HG02973 (cell line): ENCODE results near the gene BTG2.
"Not testable (repeated sequence)": the region's sequence is repeated elsewhere in the genome, so short reads cannot be mapped to it uniquely, and the experiment has no call there.

Experiments used
- ATAC-seq: cut with Tn5 transposase; IDR thresholded peaks from one replicate; pipeline ENCODE4 v1.9.1; 2021; ENCODE audit warnings: moderate library complexity; ENCODE audit not compliant: unreplicated experiment

The BTG2 gene

GRCh38 chr1:203291201-203292096 is 13.9 kb upstream of the BTG2 start:
- ATAC-seq: no peak

- ATAC-seq: no peak
Observed at GRCh38 chr1:203295796-203296195, 9.5 kb upstream of the BTG2 start.

GRCh38 chr1:203296460-203297073 is 8.8 kb upstream of the BTG2 start:
- no peak for ATAC-seq

GRCh38 chr1:203299169-203299568 is 6.2 kb upstream of the BTG2 start:
- no peak for ATAC-seq

GRCh38 chr1:203299719-203300429 is 5.4 kb upstream of the BTG2 start:
- ATAC-seq: not testable (repeated sequence)

DNA sequence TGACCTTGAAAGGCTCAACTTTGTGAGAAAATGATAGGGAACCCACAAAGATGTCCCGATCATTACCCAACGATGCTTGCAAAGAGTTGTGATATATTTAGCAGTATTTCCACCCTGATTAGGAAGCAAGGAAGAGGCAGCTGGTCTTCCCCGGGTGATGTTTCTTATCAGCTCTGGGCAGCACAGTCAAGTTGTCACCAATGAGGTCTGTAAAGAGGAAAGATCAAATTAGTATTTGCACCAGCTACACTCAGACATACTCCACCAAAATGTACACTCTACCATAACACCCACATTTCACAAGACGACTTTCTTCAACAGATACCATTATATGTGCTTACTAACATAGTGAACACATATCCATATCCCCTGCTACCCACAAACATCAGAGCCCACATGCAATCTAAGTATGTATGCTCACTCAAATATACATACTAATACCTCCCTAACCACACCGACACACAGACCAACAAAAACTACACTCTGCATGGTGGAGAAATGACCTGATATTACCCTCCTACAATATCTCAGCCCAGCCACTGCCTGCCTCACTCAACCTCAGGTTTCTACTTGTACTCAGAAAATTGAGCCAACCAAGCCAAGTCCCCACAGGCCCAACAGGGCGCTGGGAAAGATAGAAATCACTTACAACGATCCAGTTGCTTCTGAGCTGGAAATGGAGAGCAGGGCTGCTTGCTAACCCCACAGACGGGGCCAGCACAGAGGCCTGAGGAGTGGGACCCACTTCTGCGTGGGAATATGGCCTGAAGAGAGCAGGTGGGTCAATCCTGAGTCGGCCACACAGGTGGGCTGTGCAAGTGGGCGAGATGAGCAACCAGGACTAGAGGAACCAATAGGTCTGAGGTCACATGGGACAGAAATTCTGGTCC is 4.6 kb upstream of the BTG2 start:
- ATAC-seq: no peak

- no peak for ATAC-seq
Observed at GRCh38 chr1:203301331-203301668, 4.0 kb upstream of the BTG2 start.

- ATAC-seq: no peak
Observed at GRCh38 chr1:203302456-203302855, 2.9 kb upstream of the BTG2 start.

DNA sequence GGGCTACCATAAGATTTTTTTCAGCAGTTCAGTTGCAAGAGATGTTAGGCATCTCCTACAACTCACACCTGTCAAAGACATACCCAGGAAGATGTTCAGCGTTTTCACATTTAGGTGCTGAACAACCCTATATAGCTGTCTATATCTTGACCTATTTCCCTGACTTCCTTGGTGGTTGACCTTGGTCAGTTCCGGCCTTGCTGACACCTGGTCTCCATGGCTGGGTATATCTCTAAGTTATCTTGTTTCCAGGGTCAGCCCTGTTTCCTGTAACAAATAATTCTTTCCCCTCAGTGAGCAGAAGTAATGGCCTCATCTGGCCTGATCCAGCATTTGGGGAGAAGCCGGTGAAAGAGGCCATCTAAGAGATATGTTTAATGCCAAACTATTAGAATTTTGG is 2.4 kb upstream of the BTG2 start:
- ATAC-seq: no peak

- no peak for ATAC-seq
Observed at GRCh38 chr1:203304391-203304918, 864 bp upstream of the BTG2 start.

DNA sequence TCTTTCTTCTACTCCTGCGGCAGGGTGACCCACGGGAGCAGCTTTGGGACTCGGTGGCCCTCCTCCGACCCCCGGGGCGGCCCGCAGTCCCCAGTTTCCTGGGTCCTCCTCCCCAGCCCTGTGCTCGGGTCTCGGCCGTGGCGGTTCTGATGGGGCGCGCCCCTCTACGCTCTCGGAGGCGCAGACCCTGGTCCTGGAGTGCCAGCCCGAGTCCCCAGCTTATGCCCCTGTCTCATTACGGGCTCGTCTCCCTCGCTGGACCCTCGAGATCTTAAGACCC is 430 bp downstream of the BTG2 start:
- ATAC-seq: peak; percentile 4

DNA sequence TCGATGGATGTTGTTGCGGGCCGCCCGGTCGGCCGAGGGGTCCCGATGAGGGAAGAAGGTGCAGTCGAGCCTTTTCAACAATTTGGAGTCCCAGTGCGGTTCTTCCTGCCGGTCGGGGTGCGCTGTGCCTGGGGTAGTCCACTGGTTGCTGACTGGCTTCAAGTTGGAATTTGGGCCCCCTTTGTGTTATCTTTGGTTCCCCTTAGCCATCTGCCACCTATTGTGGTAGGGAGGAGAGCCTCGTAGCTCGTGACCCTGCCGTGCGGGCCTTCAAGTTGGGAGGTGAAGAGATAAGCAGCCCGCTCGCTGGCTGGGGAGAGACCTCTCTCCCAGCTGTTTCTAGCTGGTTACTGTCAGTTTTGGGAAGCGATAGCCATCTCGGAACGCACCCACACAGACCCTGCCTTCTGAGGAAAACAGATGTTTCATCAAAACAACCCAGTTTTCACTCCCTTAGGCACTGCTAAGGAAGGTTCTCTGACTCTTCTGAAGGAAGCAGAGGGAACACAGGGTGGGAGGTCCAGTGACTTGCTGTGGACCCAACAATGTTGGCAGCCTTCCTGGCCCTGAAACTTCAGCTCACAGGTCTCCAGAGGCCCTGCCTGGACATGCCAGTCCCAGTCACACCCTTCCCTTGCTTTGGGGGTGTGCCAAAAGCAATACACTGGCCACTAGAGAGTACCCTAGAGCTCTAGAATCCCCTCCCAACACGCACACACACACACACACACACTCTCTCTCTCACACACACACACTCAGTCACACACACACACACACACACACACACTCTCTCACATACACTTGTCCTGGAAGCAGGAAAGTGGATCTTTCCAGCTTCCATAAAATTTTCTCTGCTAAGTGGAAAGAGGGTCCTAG is 1.0 kb downstream of the BTG2 start:
- ATAC-seq: no peak

- no peak for ATAC-seq
Observed at GRCh38 chr1:203306965-203307541, 1.7 kb downstream of the BTG2 start.

- ATAC-seq: no peak
Observed at GRCh38 chr1:203307641-203308126, 2.4 kb downstream of the BTG2 start.

DNA sequence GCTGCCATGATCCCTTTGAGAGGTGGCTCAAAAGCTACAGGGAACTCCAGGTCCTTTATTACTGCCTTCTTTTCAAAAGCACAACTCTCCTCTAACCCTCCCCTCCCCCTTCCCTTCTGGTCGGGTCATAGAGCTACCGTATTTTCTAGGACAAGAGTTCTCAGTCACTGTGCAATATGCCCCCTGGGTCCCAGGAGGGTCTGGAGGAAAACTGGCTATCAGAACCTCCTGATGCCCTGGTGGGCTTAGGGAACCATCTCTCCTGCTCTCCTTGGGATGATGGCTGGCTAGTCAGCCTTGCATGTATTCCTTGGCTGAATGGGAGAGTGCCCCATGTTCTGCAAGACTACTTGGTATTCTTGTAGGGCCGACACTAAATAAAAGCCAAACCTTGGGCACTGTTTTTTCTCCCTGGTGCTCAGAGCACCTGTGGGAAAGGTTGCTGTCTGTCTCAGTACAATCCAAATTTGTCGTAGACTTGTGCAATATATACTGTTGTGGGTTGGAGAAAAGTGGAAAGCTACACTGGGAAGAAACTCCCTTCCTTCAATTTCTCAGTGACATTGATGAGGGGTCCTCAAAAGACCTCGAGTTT is 3.1 kb downstream of the BTG2 start:
- no peak for ATAC-seq

DNA sequence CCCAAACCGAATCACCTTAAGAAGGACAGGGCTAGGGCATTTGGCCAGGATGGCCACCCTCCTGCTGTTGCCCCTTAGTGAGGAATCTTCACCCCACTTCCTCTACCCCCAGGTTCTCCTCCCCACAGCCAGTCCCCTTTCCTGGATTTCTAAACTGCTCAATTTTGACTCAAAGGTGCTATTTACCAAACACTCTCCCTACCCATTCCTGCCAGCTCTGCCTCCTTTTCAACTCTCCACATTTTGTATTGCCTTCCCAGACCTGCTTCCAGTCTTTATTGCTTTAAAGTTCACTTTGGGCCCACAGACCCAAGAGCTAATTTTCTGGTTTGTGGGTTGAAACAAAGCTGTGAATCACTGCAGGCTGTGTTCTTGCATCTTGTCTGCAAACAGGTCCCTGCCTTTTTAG is 3.6 kb downstream of the BTG2 start:
- no peak for ATAC-seq

DNA sequence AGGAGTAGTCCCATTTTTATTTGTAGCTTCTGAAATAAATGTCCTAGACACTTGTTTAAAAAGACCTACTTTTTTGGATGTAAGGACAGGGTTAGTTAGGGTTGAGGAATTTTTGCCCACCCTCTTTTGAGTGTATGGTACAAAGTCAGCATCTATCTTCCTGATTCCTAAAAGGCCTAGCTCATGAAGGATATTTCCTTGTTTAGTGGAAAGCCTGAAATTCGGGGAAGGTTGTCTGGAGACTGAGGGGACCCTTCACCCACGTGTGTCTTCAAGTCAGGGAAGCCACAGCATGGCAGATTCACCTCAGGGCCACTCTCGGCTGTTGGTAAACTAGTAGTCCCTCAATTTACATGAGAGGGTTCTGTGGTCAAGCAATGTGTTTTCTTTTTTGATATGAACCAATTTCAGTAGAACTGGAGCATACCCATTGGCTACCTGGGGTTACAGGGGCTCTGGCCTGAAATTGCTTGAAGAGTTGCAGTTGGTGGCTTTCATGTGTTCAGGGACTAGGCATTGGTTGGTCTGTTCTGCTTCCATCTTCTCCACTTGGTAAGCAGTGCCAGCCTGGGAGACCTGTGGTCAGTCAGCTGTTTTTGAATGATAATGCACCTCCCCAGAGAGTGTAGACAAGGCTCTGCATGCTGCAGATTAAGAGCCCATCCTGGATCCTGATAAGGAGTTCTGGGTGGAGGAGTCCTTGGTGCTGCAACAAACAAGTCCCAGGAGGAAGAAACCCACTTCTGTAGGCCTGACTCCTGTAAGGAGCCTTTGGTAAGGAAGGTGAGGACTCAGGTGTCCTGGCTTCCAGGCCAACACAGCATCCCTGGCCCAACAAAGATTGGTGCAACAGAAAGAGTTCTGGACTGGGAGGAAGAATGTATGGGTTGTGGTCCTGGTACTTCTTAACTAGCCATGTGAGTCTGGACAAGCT is 6.3 kb downstream of the BTG2 start:
- ATAC-seq: no peak
